Aorta (tissue), 5 donors: ENCODE measurements around the gene NDUFS2. TPM values are rescaled to one million over a fixed set of nuclear protein-coding genes. Genes with fewer than 3 reads are reported as not detected.

Experiments
- ATAC-seq: fragments of 200-7000 bp; cut with Tn5 transposase; one replicate; pipeline ENCODE4 v1.9.1; 2022; ENCODE audit warnings: moderate library complexity; ENCODE audit not compliant: low FRiP score
- DNase-seq, 2 donors: peaks; one replicate each; pipeline ENCODE4 v3.0.0-alpha.2; 2020
- H3K27ac ChIP-seq, 2 donors: one replicate each; pipeline ENCODE4 v1.5.1; 2013; ENCODE audit warnings: low read length in 2 of 2, mild to moderate bottlenecking in 2 of 2, moderate library complexity in 2 of 2, control low read depth in 1 of 2, inconsistent platforms in 1 of 2, low read depth in 1 of 2
- H3K27me3 ChIP-seq, 2 donors: one replicate each; pipeline ENCODE4 v1.6.1; 2013; ENCODE audit warnings: control low read depth in 1 of 2, low read length in 1 of 2, mild to moderate bottlenecking in 1 of 2, moderate library complexity in 1 of 2; ENCODE audit not compliant: insufficient read depth in 2 of 2, control insufficient read depth in 1 of 2
- H3K36me3 ChIP-seq, 2 donors: one replicate each; pipeline ENCODE4 v1.6.1; 2013; ENCODE audit warnings: control low read depth in 1 of 2, low read length in 1 of 2, mild to moderate bottlenecking in 1 of 2; ENCODE audit not compliant: insufficient read depth in 2 of 2, control insufficient read depth in 1 of 2
- H3K4me1 ChIP-seq, 2 donors: one replicate each; pipeline ENCODE4 v1.6.1; 2013; ENCODE audit warnings: low read length in 2 of 2, control low read depth in 1 of 2, mild to moderate bottlenecking in 1 of 2, moderate library complexity in 1 of 2; ENCODE audit not compliant: insufficient read depth in 2 of 2, control insufficient read depth in 1 of 2
- H3K4me3 ChIP-seq, 2 donors: one replicate each; pipeline ENCODE4 v1.5.1; 2013; ENCODE audit warnings: low read length in 2 of 2, control low read depth in 1 of 2, mild to moderate bottlenecking in 1 of 2
- H3K9me3 ChIP-seq: one replicate; pipeline ENCODE4 v1.6.1; 2013; ENCODE audit warnings: mild to moderate bottlenecking, low read length; ENCODE audit not compliant: control insufficient read depth
- WGBS, 2 donors: extraction: QIAGEN DNeasy Blood & Tissue Kit; methylation state at CpG; one replicate each; pipeline ENCODE4 v1.1.7; 2013; 5-methylcytosine and 5-hydroxymethylcytosine counted together
- intact Hi-C, 2 donors: fragments of 100-400 bp; cut with DNase I; formaldehyde crosslinking; loops; one replicate each; pipeline versions ENCODE4 v1.14.2 to v1.15.0; 2022
- polyA plus RNA-seq, 2 donors: library from polyadenylated mRNA; stranded (reverse); fragments of 200-250 nt; gene quantifications; one replicate each; pipeline ENCODE4 v1.2.3, GENCODE V29; 2013
- total RNA-seq, 2 donors: library from RNA; stranded (reverse); fragmentation: NEBNext Ultra II Directional; extraction: Animal tissue kit (Norgen Biotek cat#: 25700); gene quantifications; one replicate each; pipeline ENCODE4 v1.2.1, GENCODE V29; 2021
- donor health status: healthy with polysubstance abuse.
- donor health status: Bipolar disorder and iron deficiency.
- donor health status: DM: no; HTN: no; CAD: no.
- donor health status: DM: no; HTN: no; CAD: no.
- donor health status: DM: yes; HTN: yes; CAD: no.

The NDUFS2 gene
- total and polyA plus RNA-seq, 4 donors, result 55.3 to 88.1 (median 63.8) TPM

- no peaks in the 10 kb centered on the region for H3K36me3 ChIP-seq
- peak overlapping the region; percentile 68 to 96 for H3K27ac ChIP-seq
- peak; percentile 60 for ATAC-seq
- peak overlapping the region; percentile 9 to 27 for H3K4me3 ChIP-seq
- peaks cover 0 to 4% of the 10 kb centered on the region in 2 donors for H3K4me1 ChIP-seq
- no peaks in the 10 kb centered on the region for H3K27me3 ChIP-seq
- H3K9me3 ChIP-seq, result no peaks in the 10 kb centered on the region
- WGBS, 2 donors, result 67 to 68% methylated on average over 13 of the region's 13 CpGs
- intact Hi-C loops, result no loop called here
- peak; percentile 59 to 85 for DNase-seq
Observed at GRCh38 chr1:161200992-161201835, 953 bp upstream of the NDUFS2 start.

GRCh38 chr1:161206411-161207140 lies 4.4 kb downstream of the NDUFS2 start:
- H3K27ac ChIP-seq, result no peak overlapping the region
- ATAC-seq (no peak), DNase-seq (no peak)
- peaks cover 0 to 4% of the 10 kb centered on the region in 2 donors for H3K4me1 ChIP-seq
- peaks cover 0 to 4% of the 10 kb centered on the region in 2 donors for H3K36me3 ChIP-seq
- intact Hi-C loops, result no loop called here
- H3K9me3 ChIP-seq, result no peaks in the 10 kb centered on the region
- no peaks in the 10 kb centered on the region for H3K27me3 ChIP-seq
- 74% methylated on average over 12 of the region's 12 CpGs for WGBS, 2 donors
- no peak overlapping the region for H3K4me3 ChIP-seq

DNA sequence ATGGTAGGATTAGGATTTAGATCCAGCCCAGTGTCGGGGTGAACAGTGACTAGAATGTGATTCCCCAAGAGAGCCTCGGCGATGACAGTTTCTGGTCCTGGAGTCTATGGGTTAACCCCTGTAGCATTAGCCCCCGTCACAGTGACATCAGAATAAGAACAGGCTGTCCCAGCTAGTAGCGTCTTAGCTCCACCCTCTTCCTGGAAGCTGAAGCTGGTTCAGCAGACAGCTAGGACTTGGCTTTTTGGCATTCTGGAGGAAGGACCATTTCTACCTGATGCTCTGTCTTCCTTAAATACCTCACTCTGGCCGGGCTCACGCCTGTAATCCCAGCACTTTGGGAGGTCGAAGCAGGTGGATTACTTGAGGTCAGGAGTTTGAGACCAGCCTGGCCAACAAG lies 5.0 kb downstream of the NDUFS2 start:
- peaks cover 0 to 4% of the 10 kb centered on the region in 2 donors for H3K4me1 ChIP-seq
- ATAC-seq (no peak), DNase-seq (no peak)
- no peaks in the 10 kb centered on the region for H3K9me3 ChIP-seq
- 70 to 76% methylated on average over 8 of the region's 8 CpGs for WGBS, 2 donors
- H3K27me3 ChIP-seq, result no peaks in the 10 kb centered on the region
- peaks cover 0 to 4% of the 10 kb centered on the region in 2 donors for H3K36me3 ChIP-seq
- H3K4me3 ChIP-seq, result no peak overlapping the region
- intact Hi-C loops, result no loop called here
- no peak overlapping the region for H3K27ac ChIP-seq

GRCh38 chr1:161209790-161210409 lies 7.7 kb downstream of the NDUFS2 start:
- H3K27ac ChIP-seq, result no peak overlapping the region
- H3K9me3 ChIP-seq, result no peaks in the 10 kb centered on the region
- WGBS, 2 donors, result 34 to 41% methylated on average over 11 of the region's 11 CpGs
- ATAC-seq (peak; percentile 83), DNase-seq (peak; percentile 84 to 90)
- H3K27me3 ChIP-seq, result no peaks in the 10 kb centered on the region
- peaks cover 8% of the 10 kb centered on the region in 2 donors for H3K36me3 ChIP-seq
- no peaks in the 10 kb centered on the region for H3K4me1 ChIP-seq
- H3K4me3 ChIP-seq, result no peak overlapping the region
- intact Hi-C loops, result loop anchor here in 1 of 2 donors (5.0 kb wide), 1 partner anchor 1212 kb away; no protein-coding TSS in a partner anchor

- Histone ChIP-seq H3K27ac (no peak overlapping the region), H3K4me3 (no peak overlapping the region)
- no peak for ATAC-seq
Observed at GRCh38 chr1:161214369-161214768, 12.2 kb downstream of the NDUFS2 start.

GRCh38 chr1:161215076-161215475 lies 12.9 kb downstream of the NDUFS2 start, which contains the start of gene FCER1G:
Gene FCER1G, plus strand, starts transcription at chr1:161215295. Its CDS starts 27 bp downstream, at chr1:161215322.
- H3K4me1 ChIP-seq, result no peaks in the 10 kb centered on the region
- 88 to 93% methylated on average over 10 of the region's 10 CpGs for WGBS, 2 donors
- no peaks in the 10 kb centered on the region for H3K27me3 ChIP-seq
- H3K4me3 ChIP-seq, result no peak within 1 kb of the TSS
- DNase-seq, result peak in 1 of 2 donors; percentile 88
- intact Hi-C loops, result no loop called here
- no peaks in the 10 kb centered on the region for H3K9me3 ChIP-seq
- H3K36me3 ChIP-seq, result peaks cover 8% of the 10 kb centered on the region in 2 donors
- peak; percentile 19 for ATAC-seq
- H3K27ac ChIP-seq, result no peak within 1 kb of the TSS

More at GRCh38 chr1:161214369-161214768, 12.2 kb downstream of the NDUFS2 start:
- H3K36me3 ChIP-seq, result peaks cover 8% of the 10 kb centered on the region in 2 donors
- no peaks in the 10 kb centered on the region for H3K9me3 ChIP-seq
- WGBS, 2 donors, result 92 to 94% methylated on average over 9 of the region's 9 CpGs
- no peaks in the 10 kb centered on the region for H3K4me1 ChIP-seq
- intact Hi-C loops, result loop anchor here in 1 of 2 donors (5.0 kb wide), 1 partner anchor 1208 kb away; no protein-coding TSS in a partner anchor
- no peak for DNase-seq
- H3K27me3 ChIP-seq, result no peaks in the 10 kb centered on the region

DNA sequence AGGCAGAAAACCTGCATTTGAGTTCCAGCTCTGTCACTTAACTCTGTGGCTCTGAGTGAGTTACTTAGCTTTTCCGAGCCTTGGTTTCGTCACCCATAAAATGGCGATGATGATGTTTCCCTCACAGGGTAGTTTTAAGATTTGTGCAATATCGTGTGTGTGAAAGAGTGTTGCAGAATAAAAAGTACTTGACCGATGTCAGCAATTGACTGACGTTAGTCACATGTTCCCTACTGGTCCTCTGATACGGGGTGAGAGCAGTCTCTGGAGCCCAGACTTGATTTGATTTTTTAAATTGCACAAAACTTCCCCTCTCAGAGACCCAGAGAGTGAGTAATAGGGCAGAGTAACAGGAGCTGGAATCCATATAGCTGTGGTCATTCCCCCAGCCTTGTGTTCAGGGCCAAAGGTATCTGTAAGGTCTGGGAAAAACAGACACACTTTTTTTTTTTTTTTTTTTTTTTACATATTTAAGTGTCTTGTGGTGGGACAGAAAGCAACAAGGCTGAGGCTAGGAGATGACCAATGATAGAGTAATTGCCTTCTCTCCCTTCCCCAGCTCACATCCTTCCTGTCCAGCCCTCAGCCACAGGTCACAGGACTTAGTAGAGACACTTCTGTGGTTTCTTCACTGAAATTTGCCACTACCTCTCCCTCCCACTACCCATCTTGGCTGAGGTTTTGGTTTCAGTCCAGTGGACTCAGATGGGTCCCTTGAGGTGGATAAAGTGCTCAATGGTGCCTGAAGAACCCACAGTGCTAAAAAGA lies 15.0 kb downstream of the NDUFS2 start:
- intact Hi-C loops, result no loop called here
- H3K36me3 ChIP-seq, result peaks cover 4 to 8% of the 10 kb centered on the region in 2 donors
- peak overlapping the region in 1 of 2 donors; percentile 13 for H3K27ac ChIP-seq
- no peaks in the 10 kb centered on the region for H3K9me3 ChIP-seq
- ATAC-seq (no peak), DNase-seq (peak; percentile 33 to 65)
- 34 to 36% methylated on average over 7 of the region's 7 CpGs for WGBS, 2 donors
- no peaks in the 10 kb centered on the region for H3K4me1 ChIP-seq
- H3K4me3 ChIP-seq, result no peak overlapping the region
- H3K27me3 ChIP-seq, result no peaks in the 10 kb centered on the region

GRCh38 chr1:161217831-161218230 lies 15.7 kb downstream of the NDUFS2 start:
- intact Hi-C loops, result no loop called here
- no peak overlapping the region for H3K27ac ChIP-seq
- ATAC-seq (no peak), DNase-seq (peak; percentile 47 to 61)
- no peaks in the 10 kb centered on the region for H3K27me3 ChIP-seq
- H3K4me1 ChIP-seq, result no peaks in the 10 kb centered on the region
- H3K4me3 ChIP-seq, result no peak overlapping the region
- H3K36me3 ChIP-seq, result peaks cover 4 to 8% of the 10 kb centered on the region in 2 donors
- WGBS, 2 donors, result 84 to 85% methylated on average over 6 of the region's 6 CpGs
- H3K9me3 ChIP-seq, result no peaks in the 10 kb centered on the region
